SK-N-MC (cell line): Measurements from ENCODE around the gene CCDC89.

Experiments
- EZH2 ChIP-seq: fragments of 200-600 bp; sonication (generic); IDR thresholded peaks from one replicate; pipeline ENCODE4 v1.6.1; 2017; ENCODE audit warnings: antibody characterized with exemption
- POLR2AphosphoS5 ChIP-seq: IDR thresholded peaks from 2 replicates; pipeline ENCODE4 v1.6.1; 2012; ENCODE audit warnings: mild to moderate bottlenecking, low read depth, low read length, borderline replicate concordance

DNA sequence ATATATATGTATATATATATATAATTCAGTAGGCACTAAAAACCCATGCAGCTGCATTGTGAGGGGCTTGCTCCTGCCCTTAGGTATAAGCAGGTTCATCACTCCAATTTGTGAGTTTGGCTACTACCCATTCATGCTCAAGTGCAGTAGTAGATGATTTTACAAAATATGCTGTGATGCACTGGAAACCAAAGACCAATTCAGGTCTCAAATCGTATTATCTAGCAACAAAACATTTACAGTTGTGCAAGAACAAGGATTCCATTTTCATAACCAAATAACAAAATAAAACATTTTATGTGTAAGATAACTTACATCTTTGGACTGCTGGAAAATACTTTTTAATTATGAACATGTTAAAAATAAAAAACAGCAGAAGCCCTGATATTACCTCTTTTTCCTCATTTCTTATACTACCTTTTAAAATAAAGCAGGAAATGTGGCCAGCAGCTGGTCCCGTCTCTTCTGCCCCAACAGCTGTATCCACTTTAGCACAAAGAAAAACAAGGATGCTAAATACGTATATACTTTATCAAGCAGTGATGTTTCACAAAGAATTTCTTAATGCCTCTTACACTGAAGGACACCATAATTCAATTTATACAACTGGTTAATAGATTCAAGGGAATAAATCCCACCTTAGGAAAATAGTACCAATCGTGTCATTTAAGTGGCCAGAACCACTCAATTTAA lies 23.9 kb downstream of the CCDC89 start:
- TF ChIP-seq POLR2AphosphoS5 (no peak), EZH2 (no peak)
